IMR-90 (cell line): ENCODE data around the gene PSMA7.

Experiments
- BHLHE40 ChIP-seq: fragments of 150-350 bp; IDR thresholded peaks from 2 replicates; pipeline ENCODE4 v1.6.1; 2016; ENCODE audit warnings: mild to moderate bottlenecking, low read depth, low read length
- CEBPB ChIP-seq: IDR thresholded peaks from 2 replicates; pipeline ENCODE4 v1.6.1; 2012; ENCODE audit warnings: low read depth, low read length, improper control_type of control experiment
- CHD1 ChIP-seq: IDR thresholded peaks from 2 replicates; pipeline ENCODE4 v1.6.1; 2012; ENCODE audit warnings: low read depth, low read length, improper control_type of control experiment
- MAFK ChIP-seq: IDR thresholded peaks from 2 replicates; pipeline ENCODE4 v1.6.1; 2012; ENCODE audit warnings: low read depth, low read length, improper control_type of control experiment
- MAZ ChIP-seq: IDR thresholded peaks from 2 replicates; pipeline ENCODE4 v1.6.1; 2012; ENCODE audit warnings: low read depth, mild to moderate bottlenecking, low read length, improper control_type of control experiment, moderate library complexity, borderline replicate concordance
- MXI1 ChIP-seq: IDR thresholded peaks from 2 replicates; pipeline ENCODE4 v1.6.1; 2012; ENCODE audit warnings: low read depth, mild to moderate bottlenecking, low read length, moderate library complexity, borderline replicate concordance
- POLR2A ChIP-seq: IDR thresholded peaks from 2 replicates; pipeline ENCODE4 v1.6.1; 2012; ENCODE audit warnings: mild to moderate bottlenecking, low read depth, low read length
- RAD21 ChIP-seq: IDR thresholded peaks from 2 replicates; pipeline ENCODE4 v1.6.1; 2012; ENCODE audit warnings: low read length, improper control_type of control experiment
- RCOR1 ChIP-seq: IDR thresholded peaks from 2 replicates; pipeline ENCODE4 v1.6.1; 2012; ENCODE audit warnings: mild to moderate bottlenecking, low read length, improper control_type of control experiment; ENCODE audit not compliant: insufficient replicate concordance
- SMC3 ChIP-seq: fragments of 150-350 bp; IDR thresholded peaks from 2 replicates; pipeline ENCODE4 v1.6.1; 2016; ENCODE audit warnings: low read depth, mild to moderate bottlenecking, antibody characterized with exemption, low read length, moderate library complexity
- TF ChIP-seq, protein P1 (sequence below): fragments of 150-350 bp; IDR thresholded peaks from 2 replicates; pipeline ENCODE4 v1.6.1; 2016; ENCODE audit warnings: low read depth, mild to moderate bottlenecking, low read length, moderate library complexity, borderline replicate concordance
- TF ChIP-seq, protein P2 (sequence below): conservative IDR thresholded peaks from 2 replicates; pipeline ENCODE4 v1.5.1; 2012; ENCODE audit warnings: mild to moderate bottlenecking, low read depth, low read length, improper control_type of control experiment
- TF ChIP-seq, protein P3 (sequence below): fragments of 150-350 bp; IDR thresholded peaks from 2 replicates; pipeline ENCODE4 v1.6.1; 2017; ENCODE audit warnings: mild to moderate bottlenecking, antibody characterized with exemption, low read length, low read depth

DNA sequence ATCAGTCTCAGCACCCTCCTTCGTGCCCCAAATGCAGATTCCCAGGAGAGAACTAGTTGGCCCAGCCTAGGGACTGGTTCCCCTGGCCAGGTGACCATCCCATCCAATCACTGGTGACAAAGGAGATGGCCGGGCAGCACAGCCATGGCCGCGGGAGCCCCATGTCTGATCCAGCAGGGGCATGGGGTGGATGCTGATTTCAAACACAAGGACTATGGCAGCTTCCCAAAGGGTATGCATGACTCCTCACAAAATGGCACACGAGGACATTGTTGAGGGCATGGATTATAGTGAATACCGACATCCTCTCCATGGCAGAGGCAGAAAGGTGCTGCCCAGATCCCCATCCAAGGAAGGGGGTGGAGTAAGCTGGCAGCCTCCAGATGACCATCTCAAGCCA is 30.8 kb downstream of the PSMA7 start:
- TF ChIP-seq, protein P1, sequence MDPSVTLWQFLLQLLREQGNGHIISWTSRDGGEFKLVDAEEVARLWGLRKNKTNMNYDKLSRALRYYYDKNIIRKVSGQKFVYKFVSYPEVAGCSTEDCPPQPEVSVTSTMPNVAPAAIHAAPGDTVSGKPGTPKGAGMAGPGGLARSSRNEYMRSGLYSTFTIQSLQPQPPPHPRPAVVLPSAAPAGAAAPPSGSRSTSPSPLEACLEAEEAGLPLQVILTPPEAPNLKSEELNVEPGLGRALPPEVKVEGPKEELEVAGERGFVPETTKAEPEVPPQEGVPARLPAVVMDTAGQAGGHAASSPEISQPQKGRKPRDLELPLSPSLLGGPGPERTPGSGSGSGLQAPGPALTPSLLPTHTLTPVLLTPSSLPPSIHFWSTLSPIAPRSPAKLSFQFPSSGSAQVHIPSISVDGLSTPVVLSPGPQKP: no peak
- TF ChIP-seq, protein P2, sequence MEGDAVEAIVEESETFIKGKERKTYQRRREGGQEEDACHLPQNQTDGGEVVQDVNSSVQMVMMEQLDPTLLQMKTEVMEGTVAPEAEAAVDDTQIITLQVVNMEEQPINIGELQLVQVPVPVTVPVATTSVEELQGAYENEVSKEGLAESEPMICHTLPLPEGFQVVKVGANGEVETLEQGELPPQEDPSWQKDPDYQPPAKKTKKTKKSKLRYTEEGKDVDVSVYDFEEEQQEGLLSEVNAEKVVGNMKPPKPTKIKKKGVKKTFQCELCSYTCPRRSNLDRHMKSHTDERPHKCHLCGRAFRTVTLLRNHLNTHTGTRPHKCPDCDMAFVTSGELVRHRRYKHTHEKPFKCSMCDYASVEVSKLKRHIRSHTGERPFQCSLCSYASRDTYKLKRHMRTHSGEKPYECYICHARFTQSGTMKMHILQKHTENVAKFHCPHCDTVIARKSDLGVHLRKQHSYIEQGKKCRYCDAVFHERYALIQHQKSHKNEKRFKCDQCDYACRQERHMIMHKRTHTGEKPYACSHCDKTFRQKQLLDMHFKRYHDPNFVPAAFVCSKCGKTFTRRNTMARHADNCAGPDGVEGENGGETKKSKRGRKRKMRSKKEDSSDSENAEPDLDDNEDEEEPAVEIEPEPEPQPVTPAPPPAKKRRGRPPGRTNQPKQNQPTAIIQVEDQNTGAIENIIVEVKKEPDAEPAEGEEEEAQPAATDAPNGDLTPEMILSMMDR: no peak
- TF ChIP-seq POLR2A (no peak), MAZ (no peak), RCOR1 (no peak), MXI1 (no peak), SMC3 (no peak), BHLHE40 (no peak), RAD21 (no peak), MAFK (no peak), CHD1 (no peak), CEBPB (no peak)
- TF ChIP-seq, protein P3, sequence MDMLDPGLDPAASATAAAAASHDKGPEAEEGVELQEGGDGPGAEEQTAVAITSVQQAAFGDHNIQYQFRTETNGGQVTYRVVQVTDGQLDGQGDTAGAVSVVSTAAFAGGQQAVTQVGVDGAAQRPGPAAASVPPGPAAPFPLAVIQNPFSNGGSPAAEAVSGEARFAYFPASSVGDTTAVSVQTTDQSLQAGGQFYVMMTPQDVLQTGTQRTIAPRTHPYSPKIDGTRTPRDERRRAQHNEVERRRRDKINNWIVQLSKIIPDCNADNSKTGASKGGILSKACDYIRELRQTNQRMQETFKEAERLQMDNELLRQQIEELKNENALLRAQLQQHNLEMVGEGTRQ: no peak
